DMS79 treated with DMSO at 0.1 percent for 48 hours (cell line): ENCODE results near the gene CFAP74.

Experiments used
- DNase-seq: peaks from one replicate; lab custom pipeline; 2025; lab: John Stamatoyannopoulos, UW

CFAP74 gene

GRCh38 chr1:2003541-2004131 lies at the start of gene CFAP74:
CFAP74 (minus strand) TSS chr1:2003786; CDS start chr1:1990956, 12,830 bp downstream.
- DNase-seq: peak; percentile 81

GRCh38 chr1:2053217-2053616 lies 49.6 kb upstream of the CFAP74 start:
- DNase-seq: no peak

- DNase-seq: no peak
These were observed 49.2 kb upstream of the CFAP74 start for GRCh38 chr1:2052756-2053155.

GRCh38 chr1:2052054-2052679 lies 48.6 kb upstream of the CFAP74 start:
- no peak for DNase-seq

GRCh38 chr1:2050793-2051682 lies 47.5 kb upstream of the CFAP74 start:
- DNase-seq: no peak

GRCh38 chr1:2050461-2050792 lies 46.8 kb upstream of the CFAP74 start:
- peak; percentile 64 for DNase-seq

- peak; percentile 90 for DNase-seq
These were observed 46.3 kb upstream of the CFAP74 start, which contains the start of gene PRKCZ for GRCh38 chr1:2049718-2050431. PRKCZ (plus strand) TSS chr1:2050411; CDS start chr1:2050631, 220 bp downstream.

- peak; percentile 30 for DNase-seq
These were observed 45.7 kb upstream of the CFAP74 start for GRCh38 chr1:2049225-2049717.

- DNase-seq: no peak
These were observed 44.5 kb upstream of the CFAP74 start for GRCh38 chr1:2047749-2048729.

GRCh38 chr1:2046953-2047748 lies 43.6 kb upstream of the CFAP74 start:
- no peak for DNase-seq

- no peak for DNase-seq
These were observed 42.8 kb upstream of the CFAP74 start for GRCh38 chr1:2046174-2046917.

- DNase-seq: no peak
These were observed 42.0 kb upstream of the CFAP74 start for GRCh38 chr1:2045468-2046173.

GRCh38 chr1:2044510-2045319 lies 41.1 kb upstream of the CFAP74 start:
- peak; percentile 27 for DNase-seq

- no peak for DNase-seq
These were observed 40.3 kb upstream of the CFAP74 start for GRCh38 chr1:2043886-2044285.

- no peak for DNase-seq
These were observed 39.5 kb upstream of the CFAP74 start for GRCh38 chr1:2042830-2043773.

- no peak for DNase-seq
These were observed 38.3 kb upstream of the CFAP74 start for GRCh38 chr1:2041887-2042286.

GRCh38 chr1:2041305-2041704 lies 37.7 kb upstream of the CFAP74 start:
- no peak for DNase-seq
